NCI-H1105 treated with DMSO at 0.1 percent for 48 hours (cell line): ENCODE data around the gene TSGA10IP.

Experiments
- DNase-seq: peaks from one replicate; lab custom pipeline; 2025; lab: John Stamatoyannopoulos, UW

TSGA10IP gene

GRCh38 chr11:65918211-65919140, 26.8 kb upstream of the TSGA10IP start, which contains the start of gene C11orf68:
TSS of gene C11orf68 (minus strand) at chr11:65919062. CDS start at chr11:65919031, 31 bp downstream.
- peak; percentile 42 for DNase-seq

DNA sequence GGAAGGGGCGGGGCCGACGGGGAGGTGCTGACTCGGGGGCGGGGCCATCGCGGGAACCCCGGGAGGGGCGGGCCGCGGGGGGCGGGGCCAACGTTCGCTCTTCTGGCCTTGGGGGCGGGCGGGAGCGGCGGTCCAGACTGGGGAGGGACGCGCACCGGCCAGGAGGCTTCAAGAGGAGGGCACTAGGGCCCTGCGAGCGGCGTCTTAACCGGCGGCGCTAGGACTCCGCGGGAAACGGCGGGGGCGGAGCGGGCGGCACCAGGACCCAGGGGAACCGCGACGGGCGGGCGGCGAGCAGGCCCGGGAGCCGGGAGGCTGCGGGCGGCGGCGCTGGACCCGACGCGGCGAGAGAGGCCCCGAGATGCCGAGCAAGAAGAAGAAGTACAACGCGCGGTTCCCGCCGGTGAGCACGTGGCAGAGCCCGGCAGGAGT, 26.1 kb upstream of the TSGA10IP start, which contains the start of gene DRAP1:
Gene DRAP1 (plus strand): TSS at position 286 of the 432 bp plus-strand sequence. CDS start 76 bp downstream, at position 362.
- peak; percentile 97 for DNase-seq

- DNase-seq: no peak
These were observed 25.5 kb upstream of the TSGA10IP start for GRCh38 chr11:65919573-65920371.

- no peak for DNase-seq
These were observed 24.9 kb upstream of the TSGA10IP start for GRCh38 chr11:65920372-65920802.

GRCh38 chr11:65921033-65921555, 24.2 kb upstream of the TSGA10IP start:
- DNase-seq: no peak

- no peak for DNase-seq
These were observed 23.4 kb upstream of the TSGA10IP start for GRCh38 chr11:65921876-65922275.

DNA sequence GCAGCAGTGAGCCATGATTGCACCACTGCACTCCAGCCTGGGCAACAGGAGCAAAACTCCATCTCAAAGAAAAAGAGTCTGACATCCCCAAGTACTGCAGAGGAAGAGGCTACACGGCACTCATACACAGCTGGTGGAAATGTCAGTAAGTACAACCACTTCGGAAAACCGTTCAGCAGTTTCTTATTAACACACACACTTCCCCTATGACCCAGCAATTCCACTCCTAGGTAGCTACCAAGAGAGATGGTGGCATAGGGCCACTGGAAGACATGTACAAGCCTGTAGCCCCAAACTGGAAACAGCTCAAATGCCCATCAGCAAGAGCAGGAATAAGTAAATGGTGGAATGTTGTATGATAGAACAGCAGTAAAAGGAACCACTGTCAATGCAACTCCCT, 22.7 kb upstream of the TSGA10IP start:
- DNase-seq: no peak

DNA sequence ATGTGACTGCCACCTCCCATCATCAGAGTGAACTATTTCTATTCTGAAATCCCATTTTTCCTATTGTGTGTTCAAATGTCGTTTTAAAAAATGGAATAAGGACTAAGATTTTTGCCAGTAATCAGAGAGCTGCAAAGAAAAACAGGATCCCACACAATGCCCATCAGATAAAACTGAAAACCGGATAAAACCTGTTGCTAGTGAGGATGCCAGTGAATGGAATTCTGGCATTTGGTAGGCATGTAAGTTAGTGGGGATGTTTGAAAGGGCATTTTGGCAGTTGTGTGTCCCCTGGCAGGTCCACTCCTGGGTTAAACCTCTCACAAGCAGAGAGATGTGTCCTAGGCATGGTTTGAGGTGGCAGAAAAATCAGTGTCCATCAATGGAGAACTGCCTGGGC, 19.9 kb upstream of the TSGA10IP start:
- DNase-seq: no peak

DNA sequence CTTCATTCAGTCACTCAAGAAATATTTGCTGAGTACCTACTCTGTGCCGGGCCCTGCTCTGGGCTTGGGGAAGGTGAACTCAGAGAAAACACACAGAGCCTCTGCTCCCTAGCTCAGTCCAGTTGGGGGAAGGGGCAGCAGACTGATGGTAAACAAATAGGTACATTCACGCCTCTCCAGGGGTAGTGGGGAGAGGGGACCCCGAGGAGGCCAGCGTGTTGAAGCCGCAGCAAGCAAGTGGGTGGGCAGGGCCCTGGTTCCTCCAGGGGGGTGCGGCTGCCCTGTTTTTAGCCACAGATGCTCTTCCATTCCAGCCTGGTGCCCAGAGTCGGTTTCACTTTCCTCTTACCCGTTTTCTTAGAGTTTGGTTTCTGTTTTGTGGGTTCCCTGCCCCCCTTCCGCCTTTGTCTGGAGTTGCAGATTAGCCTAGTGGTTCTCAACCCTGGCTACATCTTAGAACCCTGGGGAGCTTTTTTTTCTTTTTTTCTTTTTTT, 17.3 kb upstream of the TSGA10IP start:
- no peak for DNase-seq

- no peak for DNase-seq
These were observed 16.6 kb upstream of the TSGA10IP start for GRCh38 chr11:65928667-65929066.

DNA sequence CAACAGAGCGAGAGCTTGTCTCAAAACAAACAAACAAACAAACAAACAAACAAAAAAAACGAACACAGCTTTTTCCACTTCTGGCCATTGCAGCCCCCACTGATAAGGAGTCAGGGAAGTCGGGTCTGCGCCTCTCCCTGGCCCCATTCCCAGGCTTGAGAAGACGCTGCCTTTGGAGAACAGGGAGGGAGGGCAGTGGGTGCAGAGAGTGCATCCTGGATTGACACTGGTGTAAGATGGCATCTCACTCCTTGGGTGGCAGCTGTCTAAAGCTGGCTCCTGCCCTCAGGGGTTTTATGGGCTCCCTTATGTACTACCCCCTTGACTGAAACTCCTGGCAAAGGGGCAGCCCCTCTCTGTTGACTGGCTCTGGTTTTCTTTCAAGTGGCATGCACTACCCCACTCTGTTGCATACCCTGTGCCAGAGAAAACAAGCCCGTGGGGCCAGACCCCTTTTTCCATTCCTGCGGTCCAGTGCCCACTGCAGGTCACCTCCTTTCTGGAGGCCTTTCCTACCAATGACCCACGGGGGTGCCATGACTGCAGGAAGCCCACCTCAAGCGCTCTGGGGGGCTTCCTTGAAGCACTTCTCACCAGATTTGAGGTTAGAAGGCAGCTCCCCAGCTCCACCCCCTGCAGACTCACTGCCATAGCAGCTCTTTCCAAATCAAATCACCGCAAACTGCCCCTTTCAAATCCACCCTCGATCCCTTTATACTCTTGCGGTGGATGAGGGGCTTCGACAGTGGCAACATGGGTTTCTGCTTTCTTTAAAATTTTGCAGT, 13.3 kb upstream of the TSGA10IP start:
- no peak for DNase-seq

DNA sequence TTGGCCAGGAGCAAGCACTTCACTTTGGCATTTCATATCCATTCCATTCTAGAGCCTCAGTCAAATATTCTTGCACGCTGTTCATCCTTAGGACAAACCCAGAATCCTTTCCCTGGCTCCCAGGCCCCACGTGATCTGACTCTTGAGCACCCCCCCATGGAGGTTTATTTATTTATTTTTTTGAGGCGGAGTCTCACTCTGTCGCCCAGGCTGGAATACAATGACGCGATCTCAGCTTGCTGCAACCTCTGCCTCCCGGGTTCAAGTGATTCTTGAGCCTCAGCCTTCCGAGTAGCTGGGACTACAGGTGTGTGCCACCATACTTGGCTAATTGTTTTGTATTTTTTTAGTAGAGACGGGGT, 12.7 kb upstream of the TSGA10IP start:
- no peak for DNase-seq

- no peak for DNase-seq
These were observed 11.3 kb upstream of the TSGA10IP start for GRCh38 chr11:65934014-65934413.

GRCh38 chr11:65937766-65938165, 7.5 kb upstream of the TSGA10IP start:
- no peak for DNase-seq

GRCh38 chr11:65941720-65942310, 3.5 kb upstream of the TSGA10IP start:
- no peak for DNase-seq

- no peak for DNase-seq
These were observed 2.7 kb upstream of the TSGA10IP start for GRCh38 chr11:65942531-65942930.

GRCh38 chr11:65944191-65944590, 1.1 kb upstream of the TSGA10IP start:
- DNase-seq: no peak

- no peak for DNase-seq
These were observed 513 bp upstream of the TSGA10IP start for GRCh38 chr11:65944767-65945166.

GRCh38 chr11:65945941-65946558, 770 bp downstream of the TSGA10IP start:
- no peak for DNase-seq

GRCh38 chr11:65946655-65947054, 1.4 kb downstream of the TSGA10IP start:
- DNase-seq: no peak

- DNase-seq: no peak
These were observed 1.9 kb downstream of the TSGA10IP start for GRCh38 chr11:65947133-65947532.
